HepG2 (cell line): ENCODE measurements around the gene NR1H2. TPM values are rescaled to one million over a fixed set of nuclear protein-coding genes. Genes with fewer than 3 reads are reported as not detected.

ENCODE experiments used
- ATF6 ChIP-seq: sonication (generic); formaldehyde crosslinking; conservative IDR thresholded peaks from 2 replicates; pipeline ENCODE4 v1.4.0; 2020; ENCODE audit warnings: missing genetic modification reagents
- BRCA1 ChIP-seq: sonication (generic); formaldehyde crosslinking; IDR thresholded peaks from 2 replicates; pipeline ENCODE4 v1.4.0; 2020; ENCODE audit warnings: missing genetic modification reagents
- HNF4A ChIP-seq: sonication (generic); formaldehyde crosslinking; IDR thresholded peaks from 2 replicates; pipeline ENCODE4 v1.4.0; 2020; ENCODE audit warnings: missing genetic modification reagents
- MZF1 ChIP-seq: sonication (generic); formaldehyde crosslinking; IDR thresholded peaks from 2 replicates; pipeline ENCODE4 v1.8.1; 2023; ENCODE audit warnings: mild to moderate bottlenecking, missing genetic modification reagents, borderline replicate concordance
- NCOR1 ChIP-seq: fragments of 200-600 bp; sonication (generic); IDR thresholded peaks from 2 replicates; pipeline ENCODE4 v1.7.0; 2017; ENCODE audit warnings: antibody characterized with exemption, low read length, borderline replicate concordance
- NKX3-1 ChIP-seq: sonication (generic); formaldehyde crosslinking; IDR thresholded peaks from 2 replicates; pipeline ENCODE4 v1.5.0; 2020; ENCODE audit warnings: missing genetic modification reagents
- NR2C2 ChIP-seq: sonication (generic); formaldehyde crosslinking; IDR thresholded peaks from 2 replicates; pipeline ENCODE4 v1.4.0; 2020; ENCODE audit warnings: missing genetic modification reagents, mild to moderate bottlenecking, moderate library complexity, borderline replicate concordance
- SAP130 ChIP-seq: IDR thresholded peaks from 2 replicates; pipeline ENCODE4 v1.6.1; 2016; ENCODE audit warnings: low read depth
- SMAD9 ChIP-seq: sonication (generic); formaldehyde crosslinking; IDR thresholded peaks from 2 replicates; pipeline ENCODE4 v1.5.1; 2020; ENCODE audit warnings: mild to moderate bottlenecking, missing genetic modification reagents
- SPEN ChIP-seq: sonication (generic); formaldehyde crosslinking; IDR thresholded peaks from 2 replicates; pipeline ENCODE4 v1.5.1; 2020; ENCODE audit warnings: low read depth, mild to moderate bottlenecking, missing genetic modification reagents
- STAG1 ChIP-seq: sonication (generic); formaldehyde crosslinking; IDR thresholded peaks from 2 replicates; pipeline ENCODE4 v1.4.0; 2020; ENCODE audit warnings: missing genetic modification reagents
- TFDP1 ChIP-seq: IDR thresholded peaks from 2 replicates; pipeline ENCODE4 v1.6.1; 2016; ENCODE audit warnings: missing compliant biosample characterization, missing genetic modification reagents, borderline replicate concordance
- THAP11 ChIP-seq: IDR thresholded peaks from 2 replicates; pipeline ENCODE4 v1.6.1; 2016; ENCODE audit warnings: missing biosample characterization, missing genetic modification reagents
- ZNF576 ChIP-seq: sonication (generic); formaldehyde crosslinking; IDR thresholded peaks from 2 replicates; pipeline ENCODE4 v1.4.0; 2020; ENCODE audit warnings: mild to moderate bottlenecking, missing genetic modification reagents
- ZNF660 ChIP-seq: sonication (generic); formaldehyde crosslinking; IDR thresholded peaks from 2 replicates; pipeline ENCODE4 v1.5.1; 2020; ENCODE audit warnings: mild to moderate bottlenecking, low read depth, missing genetic modification reagents, borderline replicate concordance
- ZNF781 ChIP-seq: sonication (generic); formaldehyde crosslinking; IDR thresholded peaks from 2 replicates; pipeline ENCODE4 v1.5.1; 2020; ENCODE audit warnings: borderline replicate concordance, mild to moderate bottlenecking, missing genetic modification reagents; ENCODE audit errors: not compliant biosample characterization
- polyA plus RNA-seq, 8 experiments: library from polyadenylated mRNA; depleted of rRNA in 3 of 8; stranded (reverse) in 7 of 8; unstranded in 1 of 8; fragments of >200 nt; fragmentation: Illumina TruSeq in 4 of 8; extraction: Trizol in 4 of 8; gene quantifications; 2 replicates each; pipeline versions ENCODE4 v1.2.1 to v1.2.3, GENCODE V29; 2011 to 2016; ENCODE audit warnings: low read depth in 4 of 8, missing spikeins in 1 of 8, mixed read lengths in 1 of 8; ENCODE audit not compliant: insufficient read depth in 1 of 8
- total RNA-seq, 5 experiments: library from RNA; depleted of rRNA; stranded (reverse); fragments of >200 nt; fragmentation: Illumina TruSeq; extraction: Trizol; gene quantifications; 2 replicates each; pipeline ENCODE4 v1.2.3, GENCODE V29; 2016; ENCODE audit warnings: low read depth in 1 of 5
- TF ChIP-seq, protein P1 (sequence below): sonication (generic); formaldehyde crosslinking; IDR thresholded peaks from 2 replicates; pipeline ENCODE4 v1.4.0; 2020; ENCODE audit warnings: missing genetic modification reagents, borderline replicate concordance
- TF ChIP-seq, protein P2 (sequence below): sonication (generic); formaldehyde crosslinking; conservative IDR thresholded peaks from 2 replicates; pipeline ENCODE4 v1.4.0; 2020; ENCODE audit warnings: missing genetic modification reagents

NR1H2 gene
- total and polyA plus RNA-seq, 2 of the 13 experiments (the other 11 are each of a cell fraction or from before 2014, with no cell fraction given) = 10.3 to 13.5 TPM

DNA sequence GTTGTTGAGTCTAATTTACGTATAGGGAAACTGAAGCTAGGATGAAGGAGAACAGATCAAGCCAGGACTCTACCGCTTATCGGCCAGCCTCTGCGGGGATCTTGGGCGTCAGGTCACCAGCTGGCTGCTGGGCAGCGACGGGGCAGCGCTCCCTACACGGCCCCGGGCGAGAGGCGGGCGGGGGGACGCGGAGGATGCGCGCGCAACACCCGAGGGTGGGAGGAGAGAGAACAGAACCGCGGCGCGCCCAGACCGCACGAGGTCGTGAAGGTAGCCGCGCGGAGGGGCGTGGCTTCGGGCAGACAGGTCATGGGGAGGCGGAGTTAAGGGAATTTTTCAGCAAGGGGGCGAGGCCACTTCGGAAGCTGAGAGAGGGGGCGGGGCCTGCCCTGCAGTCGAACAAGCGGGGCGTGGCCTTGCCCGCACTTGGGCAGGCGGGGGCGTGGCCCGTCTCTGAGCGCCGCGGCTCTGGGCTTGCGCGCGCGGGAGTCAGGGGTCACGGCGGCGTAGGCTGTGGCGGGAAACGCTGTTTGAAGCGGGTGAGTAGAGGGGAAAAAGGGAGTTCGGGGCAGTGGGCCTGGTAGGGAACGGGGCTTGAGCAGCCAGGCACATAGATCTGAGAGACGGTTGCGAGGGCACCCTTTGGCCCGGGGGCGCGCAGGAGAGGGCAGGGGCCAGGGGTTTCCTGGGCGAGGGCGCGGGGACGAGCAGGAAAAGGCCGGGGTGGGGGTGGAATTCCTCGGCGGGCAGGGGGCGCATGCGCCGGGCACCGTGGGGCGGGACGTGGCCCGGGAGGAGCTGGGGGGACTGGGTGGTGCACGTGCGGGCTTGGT lies 7.8 kb downstream of the NR1H2 start, which contains the start of gene POLD1 (continued):
- TF ChIP-seq ATF6 (CRISPR knock-in tag) (no peak), ZNF576 (CRISPR knock-in tag) (no peak), SMAD9 (CRISPR knock-in tag) (no peak), THAP11 (CRISPR knock-in tag) (peak; percentile 78), ZNF660 (CRISPR knock-in tag) (no peak), STAG1 (no peak), BRCA1 (CRISPR knock-in tag) (0 out of 2 replicates have a peak, but pooled peaks have one; percentile 60), NCOR1 (no peak), SAP130 (CRISPR knock-in tag) (peak; percentile 80), SPEN (CRISPR knock-in tag) (peak; percentile 75; the same call in 1 of the 2 replicates), TFDP1 (CRISPR knock-in tag) (peak; percentile 97), NKX3-1 (CRISPR knock-in tag) (0 out of 2 replicates have a peak, but pooled peaks have one; percentile 66), NR2C2 (CRISPR knock-in tag) (peak; percentile 99), ZNF781 (CRISPR knock-in tag) (no peak), HNF4A (CRISPR knock-in tag) (no peak), MZF1 (CRISPR knock-in tag) (no peak)
- TF ChIP-seq, protein P1, sequence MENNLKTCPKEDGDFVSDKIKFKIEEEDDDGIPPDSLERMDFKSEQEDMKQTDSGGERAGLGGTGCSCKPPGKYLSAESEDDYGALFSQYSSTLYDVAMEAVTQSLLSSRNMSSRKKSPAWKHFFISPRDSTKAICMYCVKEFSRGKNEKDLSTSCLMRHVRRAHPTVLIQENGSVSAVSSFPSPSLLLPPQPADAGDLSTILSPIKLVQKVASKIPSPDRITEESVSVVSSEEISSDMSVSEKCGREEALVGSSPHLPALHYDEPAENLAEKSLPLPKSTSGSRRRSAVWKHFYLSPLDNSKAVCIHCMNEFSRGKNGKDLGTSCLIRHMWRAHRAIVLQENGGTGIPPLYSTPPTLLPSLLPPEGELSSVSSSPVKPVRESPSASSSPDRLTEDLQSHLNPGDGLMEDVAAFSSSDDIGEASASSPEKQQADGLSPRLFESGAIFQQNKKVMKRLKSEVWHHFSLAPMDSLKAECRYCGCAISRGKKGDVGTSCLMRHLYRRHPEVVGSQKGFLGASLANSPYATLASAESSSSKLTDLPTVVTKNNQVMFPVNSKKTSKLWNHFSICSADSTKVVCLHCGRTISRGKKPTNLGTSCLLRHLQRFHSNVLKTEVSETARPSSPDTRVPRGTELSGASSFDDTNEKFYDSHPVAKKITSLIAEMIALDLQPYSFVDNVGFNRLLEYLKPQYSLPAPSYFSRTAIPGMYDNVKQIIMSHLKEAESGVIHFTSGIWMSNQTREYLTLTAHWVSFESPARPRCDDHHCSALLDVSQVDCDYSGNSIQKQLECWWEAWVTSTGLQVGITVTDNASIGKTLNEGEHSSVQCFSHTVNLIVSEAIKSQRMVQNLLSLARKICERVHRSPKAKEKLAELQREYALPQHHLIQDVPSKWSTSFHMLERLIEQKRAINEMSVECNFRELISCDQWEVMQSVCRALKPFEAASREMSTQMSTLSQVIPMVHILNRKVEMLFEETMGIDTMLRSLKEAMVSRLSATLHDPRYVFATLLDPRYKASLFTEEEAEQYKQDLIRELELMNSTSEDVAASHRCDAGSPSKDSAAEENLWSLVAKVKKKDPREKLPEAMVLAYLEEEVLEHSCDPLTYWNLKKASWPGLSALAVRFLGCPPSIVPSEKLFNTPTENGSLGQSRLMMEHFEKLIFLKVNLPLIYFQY (CRISPR knock-in tag) = peak; percentile 10; the same call in 1 of the 2 replicates
- TF ChIP-seq, protein P2, sequence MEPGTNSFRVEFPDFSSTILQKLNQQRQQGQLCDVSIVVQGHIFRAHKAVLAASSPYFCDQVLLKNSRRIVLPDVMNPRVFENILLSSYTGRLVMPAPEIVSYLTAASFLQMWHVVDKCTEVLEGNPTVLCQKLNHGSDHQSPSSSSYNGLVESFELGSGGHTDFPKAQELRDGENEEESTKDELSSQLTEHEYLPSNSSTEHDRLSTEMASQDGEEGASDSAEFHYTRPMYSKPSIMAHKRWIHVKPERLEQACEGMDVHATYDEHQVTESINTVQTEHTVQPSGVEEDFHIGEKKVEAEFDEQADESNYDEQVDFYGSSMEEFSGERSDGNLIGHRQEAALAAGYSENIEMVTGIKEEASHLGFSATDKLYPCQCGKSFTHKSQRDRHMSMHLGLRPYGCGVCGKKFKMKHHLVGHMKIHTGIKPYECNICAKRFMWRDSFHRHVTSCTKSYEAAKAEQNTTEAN = 0 out of 2 replicates have a peak, but pooled peaks have one; percentile 15
